ENCODE data around the gene KLHL29. TPM values are rescaled to one million over a fixed set of nuclear protein-coding genes. Genes with fewer than 3 reads are reported as not detected.

KLHL29 gene
- total RNA-seq, 4 donors from 2014 or later: 4.8 to 17.0 (median 10.5) TPM

GRCh38 chr2:23689131-23689700, 304.2 kb downstream of the KLHL29 start:
- TF ChIP-seq POLR2A (IDR thresholded peaks at IDR 0.05): no peak
- TF ChIP-seq CTCF (IDR thresholded peaks at IDR 0.05): no peak
- DNase-seq: no peak
- Histone ChIP-seq H3K4me1 (no peaks in the 10 kb centered on the region), H3K27ac (no peak overlapping the region), H3K27me3 (no peaks in the 10 kb centered on the region), H3K9me3 (no peaks in the 10 kb centered on the region), H3K36me3 (no peaks in the 10 kb centered on the region), H3K4me3 (no peak overlapping the region)
- intact Hi-C loops (cut with DNase I; ENCODE audit: low total_unique reads): no loop called here

DNA sequence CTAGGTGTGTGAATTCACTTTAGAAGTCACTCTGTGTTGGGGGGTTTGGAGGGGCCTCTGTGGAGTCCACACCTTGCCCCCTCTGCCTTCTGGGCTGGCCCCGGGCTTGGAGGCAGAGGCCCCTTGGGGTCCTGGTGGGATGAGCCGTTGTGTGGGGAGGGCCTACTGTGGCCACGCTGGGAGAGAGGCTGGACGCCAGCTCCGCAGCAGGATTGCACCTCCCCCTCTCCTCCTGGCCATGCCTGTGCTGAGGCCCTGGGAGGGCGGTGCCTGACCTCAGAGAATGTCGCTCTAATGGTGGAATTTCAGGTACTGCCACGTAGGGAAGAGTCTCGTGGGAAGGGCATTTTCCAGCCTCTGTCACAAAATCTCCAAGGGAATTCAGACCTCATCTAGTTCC, 304.9 kb downstream of the KLHL29 start:
- H3K9me3 ChIP-seq: no peaks in the 10 kb centered on the region
- DNase-seq: no peak
- H3K27ac ChIP-seq: no peak overlapping the region
- intact Hi-C loops (cut with DNase I; ENCODE audit: low total_unique reads): no loop called here
- no peak overlapping the region for H3K4me3 ChIP-seq
- TF ChIP-seq CTCF (IDR thresholded peaks at IDR 0.05): no peak
- no peak for TF ChIP-seq POLR2A (IDR thresholded peaks at IDR 0.05)
- no peaks in the 10 kb centered on the region for H3K4me1 ChIP-seq
- no peaks in the 10 kb centered on the region for H3K36me3 ChIP-seq
- no peaks in the 10 kb centered on the region for H3K27me3 ChIP-seq

DNA sequence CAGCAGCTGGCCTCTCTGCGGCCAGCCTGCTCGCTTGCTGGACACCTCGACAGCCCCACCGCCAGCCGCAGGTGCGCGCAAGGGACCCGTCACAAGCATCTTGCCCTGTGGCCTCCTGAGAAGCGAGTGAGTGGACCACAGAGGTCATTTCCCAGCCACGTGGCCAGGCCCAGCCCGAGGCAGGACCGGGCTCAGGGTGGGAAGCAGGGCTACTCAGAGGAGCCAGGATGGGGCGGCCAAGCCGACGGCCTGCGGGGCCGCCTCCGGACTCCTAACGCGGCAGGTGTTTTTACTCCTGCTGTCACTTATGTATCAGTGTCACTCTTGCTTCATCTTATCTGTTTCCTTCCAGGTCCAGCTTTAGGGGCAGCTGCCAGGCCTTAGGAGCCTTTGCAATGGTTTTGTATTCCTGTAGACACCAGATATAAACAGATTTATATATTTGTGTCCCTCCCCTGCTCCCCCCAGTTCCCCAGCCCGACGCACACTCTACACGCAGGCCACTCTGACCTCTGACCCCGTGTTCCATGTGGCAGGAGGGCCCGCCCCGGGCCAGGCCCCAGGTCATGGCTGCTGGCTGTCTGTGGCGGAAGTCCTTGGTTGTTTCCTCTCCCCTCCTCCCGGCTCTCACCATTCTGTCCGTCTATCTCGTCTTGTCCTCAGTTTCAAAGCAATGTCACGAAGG, 305.6 kb downstream of the KLHL29 start:
- Histone ChIP-seq H3K9me3 (no peaks in the 10 kb centered on the region), H3K36me3 (no peaks in the 10 kb centered on the region), H3K4me3 (no peak overlapping the region), H3K4me1 (no peaks in the 10 kb centered on the region), H3K27ac (no peak overlapping the region), H3K27me3 (no peaks in the 10 kb centered on the region)
- intact Hi-C loops (cut with DNase I; ENCODE audit: low total_unique reads): no loop called here
- TF ChIP-seq CTCF (IDR thresholded peaks at IDR 0.05) (no peak), POLR2A (IDR thresholded peaks at IDR 0.05) (no peak)
- DNase-seq: no peak

- Histone ChIP-seq H3K27me3 (no peaks in the 10 kb centered on the region), H3K36me3 (no peaks in the 10 kb centered on the region), H3K4me3 (no peak overlapping the region), H3K4me1 (no peaks in the 10 kb centered on the region), H3K9me3 (no peaks in the 10 kb centered on the region), H3K27ac (no peak overlapping the region)
- no peak for DNase-seq
- intact Hi-C loops (cut with DNase I; ENCODE audit: low total_unique reads): no loop called here
- TF ChIP-seq POLR2A (IDR thresholded peaks at IDR 0.05) (no peak), CTCF (IDR thresholded peaks at IDR 0.05) (no peak)
Measured at GRCh38 chr2:23691106-23691470, 306.1 kb downstream of the KLHL29 start.

DNA sequence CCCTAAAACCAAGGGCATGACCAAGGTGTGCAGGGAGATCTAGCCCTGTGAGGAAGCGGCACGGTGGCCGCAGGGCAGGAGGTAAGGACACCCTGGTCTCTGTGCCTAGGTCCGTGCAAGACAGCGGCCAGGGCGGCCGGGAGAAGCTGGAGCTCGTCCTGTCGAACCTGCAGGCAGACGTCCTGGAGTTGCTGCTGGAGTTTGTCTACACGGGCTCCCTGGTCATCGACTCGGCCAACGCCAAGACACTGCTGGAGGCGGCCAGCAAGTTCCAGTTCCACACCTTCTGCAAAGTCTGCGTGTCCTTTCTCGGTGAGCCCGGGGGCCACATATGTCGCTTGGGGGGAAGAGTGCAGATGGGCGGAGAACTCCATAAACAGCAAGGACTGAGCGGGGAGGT, 306.6 kb downstream of the KLHL29 start:
- Histone ChIP-seq H3K27me3 (no peaks in the 10 kb centered on the region), H3K4me3 (no peak overlapping the region), H3K4me1 (no peaks in the 10 kb centered on the region), H3K36me3 (no peaks in the 10 kb centered on the region), H3K27ac (no peak overlapping the region), H3K9me3 (no peaks in the 10 kb centered on the region)
- DNase-seq: no peak
- intact Hi-C loops (cut with DNase I; ENCODE audit: low total_unique reads): no loop called here
- TF ChIP-seq POLR2A (IDR thresholded peaks at IDR 0.05) (no peak), CTCF (IDR thresholded peaks at IDR 0.05) (no peak)
